Measurements from ENCODE around the gene GRB14. TPM values are rescaled to one million over a fixed set of nuclear protein-coding genes. Genes with fewer than 3 reads are reported as not detected.

GRB14 gene
- total RNA-seq, 1 experiment from 2014 or later = 20.0 TPM

DNA sequence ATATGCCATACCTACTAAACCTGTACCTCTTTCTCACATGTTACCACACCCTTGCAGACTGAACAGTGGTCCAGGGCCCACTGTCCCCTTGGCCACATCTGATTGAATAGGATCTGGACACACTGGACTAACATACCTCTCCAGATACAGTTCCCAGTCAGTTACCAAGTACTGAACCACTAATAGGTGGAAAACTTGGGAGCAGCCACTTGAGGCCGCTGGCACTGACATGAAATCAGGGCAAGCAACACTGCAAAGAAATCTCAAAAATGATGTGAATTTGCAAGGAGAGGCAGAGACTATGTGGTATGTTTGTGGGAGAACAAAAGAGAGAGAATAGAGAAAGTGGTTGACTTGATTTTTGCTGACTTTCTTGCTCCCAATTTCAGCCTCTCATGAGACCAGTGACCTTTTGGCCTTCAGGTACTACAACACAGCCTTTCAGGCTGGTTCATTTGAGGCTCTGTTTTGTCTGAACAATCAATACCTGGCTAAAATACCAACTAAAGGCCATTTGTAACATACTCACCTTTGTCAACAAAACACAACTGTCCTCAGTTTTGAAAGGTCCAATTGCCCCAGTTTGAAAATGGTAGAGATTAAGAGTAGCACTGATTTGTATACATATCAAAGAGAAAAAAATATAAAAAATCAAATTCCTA lies 7.8 kb downstream of the GRB14 start:
- DNase-seq (ENCODE audit: low spot score) = no peak

DNA sequence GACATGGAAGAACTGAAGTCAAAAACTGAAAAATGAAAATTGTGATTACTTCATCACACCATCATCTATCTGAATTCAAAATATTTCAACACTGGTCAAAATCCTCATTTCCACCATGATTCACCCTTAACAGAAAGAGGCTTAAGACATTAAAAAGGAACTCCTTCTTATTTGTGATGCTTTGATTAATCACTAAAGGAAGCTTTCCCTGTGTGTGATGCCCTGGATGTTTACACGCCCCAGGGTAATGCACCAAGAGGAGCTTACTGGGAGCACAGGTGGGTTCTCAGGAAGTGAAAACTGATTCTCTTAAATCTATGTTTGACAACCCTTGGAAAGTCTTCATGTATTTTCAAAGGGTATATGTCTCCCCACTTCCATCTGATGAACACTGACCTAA lies 11.5 kb downstream of the GRB14 start:
- no peak for DNase-seq (ENCODE audit: low spot score)

DNA sequence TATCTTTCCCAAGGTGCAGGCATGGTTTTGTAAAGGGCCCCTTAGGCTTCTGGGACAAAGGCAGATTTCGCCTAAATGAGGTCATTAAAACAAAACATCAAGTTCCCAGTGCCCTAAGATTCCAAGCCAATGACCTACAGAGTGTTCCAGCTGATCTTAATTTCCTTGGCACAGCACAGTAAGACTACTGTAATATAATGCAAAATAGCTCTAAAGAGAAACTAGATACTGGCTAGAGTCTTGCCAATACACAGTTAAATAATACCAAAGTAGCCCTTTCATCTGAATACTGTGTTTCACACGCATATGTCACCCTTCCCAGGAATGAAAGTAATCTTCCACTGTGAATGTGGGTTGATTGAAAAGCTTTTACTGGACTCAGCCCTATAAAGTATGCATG lies 14.7 kb downstream of the GRB14 start:
- no peak for DNase-seq (ENCODE audit: low spot score)

DNA sequence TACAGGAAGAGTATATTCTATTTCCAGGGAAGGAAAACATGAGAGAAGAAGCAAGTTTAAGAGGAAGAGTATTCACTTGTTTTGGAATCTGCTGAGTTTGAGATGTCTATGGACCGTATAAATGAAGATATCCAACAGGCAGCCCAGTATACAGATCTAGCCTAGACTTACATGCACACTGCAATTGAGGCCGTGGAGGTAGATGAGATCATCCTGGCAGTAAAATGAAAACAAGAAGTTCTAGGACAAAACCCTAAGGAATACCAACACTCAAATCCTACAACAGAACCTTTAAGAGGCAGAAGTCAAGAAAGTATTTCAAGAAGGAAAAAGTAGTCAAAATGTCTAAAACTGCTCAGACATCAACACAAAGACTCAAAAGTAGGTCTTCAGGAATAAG lies 16.0 kb downstream of the GRB14 start:
- DNase-seq (ENCODE audit: low spot score) = no peak

DNA sequence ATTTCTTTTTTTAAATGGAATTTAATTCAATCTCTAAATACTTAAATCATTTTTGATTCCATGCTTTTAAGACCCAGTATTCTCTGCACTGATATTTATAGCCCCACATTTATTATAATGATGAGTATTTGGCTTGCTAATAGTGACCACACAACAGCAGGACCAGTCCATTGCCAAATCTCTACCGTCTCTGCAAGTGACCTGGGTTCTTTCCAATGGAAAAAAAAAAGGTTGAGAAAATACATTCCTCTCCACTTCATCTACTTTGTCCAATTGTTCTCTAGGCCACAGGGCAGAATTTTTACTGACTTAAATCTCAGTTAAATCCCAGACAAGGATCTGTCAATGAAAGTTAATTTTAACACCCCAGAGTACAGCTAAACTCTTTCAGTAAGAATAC lies 20.5 kb downstream of the GRB14 start:
- DNase-seq (ENCODE audit: low spot score) = no peak

DNA sequence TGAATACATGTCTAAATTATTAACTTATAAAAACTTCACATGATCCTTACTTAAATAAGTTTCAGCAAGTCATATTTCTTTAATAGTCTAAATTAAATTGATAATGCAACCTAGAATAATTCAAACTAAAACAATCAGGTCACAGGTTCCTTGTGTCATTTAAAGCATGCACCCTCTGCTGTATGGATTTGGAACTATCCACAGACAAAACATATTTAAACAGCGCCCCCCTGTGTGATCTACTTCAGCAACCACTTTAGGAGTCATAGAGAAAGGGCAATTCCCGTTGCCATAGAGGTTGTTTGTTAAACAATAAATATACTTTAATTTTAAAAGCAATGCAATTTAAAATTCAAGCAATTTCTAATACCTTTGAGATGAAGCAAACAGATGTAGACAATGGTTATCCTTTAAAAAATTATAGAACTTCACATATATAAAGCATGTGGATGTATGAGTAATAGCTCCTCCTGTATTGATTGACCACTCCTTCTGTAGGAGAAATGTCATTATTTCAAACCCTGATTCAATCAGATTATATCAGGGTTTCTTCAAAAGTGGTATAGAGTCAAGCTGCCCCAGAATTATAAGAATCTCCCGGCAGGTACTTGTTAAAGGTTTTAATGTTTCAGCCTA lies 21.2 kb downstream of the GRB14 start:
- DNase-seq (ENCODE audit: low spot score) = peak; percentile 96

DNA sequence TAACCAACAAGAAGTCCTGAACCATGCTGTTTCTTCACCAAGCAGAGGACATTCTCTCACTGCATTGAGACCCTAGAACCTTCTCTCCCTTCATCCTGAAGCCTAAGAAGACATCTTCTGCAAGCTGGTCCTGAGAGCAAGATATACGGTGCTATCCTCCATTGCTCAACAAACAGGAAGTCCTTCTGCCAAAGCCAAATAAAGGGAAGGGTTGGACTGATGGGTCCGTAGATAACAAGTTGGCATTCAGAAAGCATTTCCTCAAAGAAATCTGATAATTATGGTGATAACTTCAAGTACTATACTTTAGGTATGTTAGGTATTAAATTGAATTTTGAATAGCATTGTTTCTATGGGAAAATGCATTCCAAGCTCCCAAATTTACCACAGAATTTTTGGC lies 23.3 kb downstream of the GRB14 start:
- DNase-seq (ENCODE audit: low spot score) = peak; percentile 28

DNA sequence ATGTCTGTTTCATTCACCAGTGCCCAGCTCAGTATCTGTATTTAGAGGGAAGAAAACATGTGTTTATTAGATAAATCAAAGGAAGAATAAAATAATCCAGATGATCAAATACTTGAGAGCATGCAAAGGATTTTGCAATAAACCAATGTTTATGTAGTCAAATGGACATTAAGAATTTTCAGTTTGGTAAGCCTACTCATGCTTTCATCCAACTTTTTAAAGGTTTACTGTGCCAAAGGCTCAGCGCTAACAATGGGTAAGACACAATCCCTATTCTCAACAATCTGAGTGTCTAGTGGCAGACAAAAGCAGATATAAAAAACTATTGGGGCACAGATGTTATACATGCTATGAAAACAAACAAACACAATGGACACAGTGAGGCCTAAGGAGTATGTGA lies 26.3 kb downstream of the GRB14 start:
- DNase-seq (ENCODE audit: low spot score) = no peak

DNA sequence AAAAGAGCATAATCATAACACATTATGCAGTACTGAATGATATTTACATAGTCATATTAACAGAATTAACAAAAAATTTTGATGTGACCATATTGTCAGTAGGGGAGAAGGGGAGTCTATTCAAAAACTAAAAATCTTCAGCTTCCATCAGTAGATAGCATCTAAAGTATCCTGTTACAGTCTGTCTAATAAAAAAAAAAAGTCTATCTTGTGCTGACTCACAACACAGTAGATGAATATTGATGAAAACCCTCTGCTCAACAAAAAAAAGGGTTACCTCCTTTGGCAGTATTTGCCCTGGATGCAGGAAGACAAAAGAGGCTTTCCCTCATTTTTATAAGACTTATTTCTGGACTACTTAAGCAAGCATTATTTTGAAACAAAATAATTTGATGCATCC lies 27.3 kb downstream of the GRB14 start:
- DNase-seq (ENCODE audit: low spot score) = no peak

DNA sequence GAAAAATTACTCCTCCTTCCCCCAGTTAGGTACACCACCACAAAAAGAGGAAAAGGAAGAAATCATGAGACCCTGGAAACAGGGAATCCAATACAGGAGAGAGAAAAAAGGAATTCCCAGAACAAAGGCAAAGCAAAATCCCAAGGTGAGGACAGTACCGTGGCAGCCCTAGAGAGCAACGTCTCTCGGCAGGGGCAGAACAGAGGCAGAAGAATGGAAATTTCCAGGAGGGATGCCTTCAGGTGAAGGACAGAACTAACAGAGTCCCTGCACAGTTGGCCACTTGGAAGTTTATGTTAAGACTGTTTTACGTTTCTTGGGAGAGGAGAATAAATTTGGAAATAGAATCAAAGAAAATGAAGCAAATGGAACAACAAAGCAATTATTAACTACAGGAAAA lies 27.7 kb downstream of the GRB14 start:
- no peak for DNase-seq (ENCODE audit: low spot score)

DNA sequence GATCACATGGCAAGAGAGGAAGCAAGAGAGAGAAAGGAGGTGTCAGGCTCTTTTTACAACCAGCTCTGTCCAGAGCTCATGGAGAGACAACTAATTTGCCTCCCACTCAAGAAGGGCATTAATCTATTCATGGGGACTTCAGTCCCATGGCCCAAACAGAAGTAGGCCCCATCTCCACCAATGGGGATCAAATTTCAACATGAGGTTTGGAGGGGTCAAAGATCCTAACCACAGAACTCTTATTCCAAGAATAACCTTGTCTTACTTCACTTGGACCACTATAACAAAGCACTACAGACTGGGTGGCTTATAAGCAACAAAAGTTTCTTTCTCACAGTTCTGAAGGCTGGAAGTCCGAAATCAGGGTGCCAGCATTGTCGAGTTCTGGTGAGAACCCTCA lies 31.8 kb downstream of the GRB14 start:
- no peak for DNase-seq (ENCODE audit: low spot score)

DNA sequence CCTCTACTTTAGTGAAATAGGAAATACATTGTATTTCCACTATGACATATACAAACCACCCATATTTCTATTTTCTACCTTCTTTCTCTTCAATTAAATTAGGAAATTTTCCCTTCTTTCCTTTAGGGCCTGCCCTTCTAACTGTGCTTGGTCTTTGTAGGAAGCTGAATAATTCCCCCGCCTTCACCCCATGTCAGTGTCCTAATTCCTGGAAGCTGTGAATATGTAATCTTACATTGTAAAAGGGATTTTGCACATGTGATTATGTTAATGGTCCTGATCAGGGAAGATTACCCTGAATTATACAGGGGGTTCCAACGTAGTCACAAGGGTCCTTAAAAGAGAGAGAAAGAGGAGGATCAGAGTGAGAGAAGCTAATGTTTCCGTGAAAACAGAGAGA lies 40.2 kb downstream of the GRB14 start:
- no peak for DNase-seq (ENCODE audit: low spot score)

DNA sequence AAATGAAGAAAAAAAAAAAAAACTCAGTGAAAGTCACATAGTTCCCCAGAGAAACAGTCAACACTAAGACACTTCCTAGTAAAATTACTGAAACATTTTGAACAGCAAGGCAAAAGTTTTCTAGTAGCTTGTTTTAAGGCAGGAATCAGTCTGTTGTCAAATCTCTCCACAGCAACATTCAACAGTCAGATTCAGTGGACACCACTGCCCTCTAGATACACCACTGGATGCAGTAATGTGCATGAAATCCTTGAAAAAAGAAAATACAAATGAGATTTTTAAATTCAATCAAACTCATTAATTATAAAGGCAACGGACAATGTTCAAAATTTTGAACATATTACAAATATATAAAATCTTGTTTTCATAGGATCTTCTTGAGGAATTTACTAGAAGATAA lies 46.4 kb downstream of the GRB14 start:
- no peak for DNase-seq (ENCODE audit: low spot score)

DNA sequence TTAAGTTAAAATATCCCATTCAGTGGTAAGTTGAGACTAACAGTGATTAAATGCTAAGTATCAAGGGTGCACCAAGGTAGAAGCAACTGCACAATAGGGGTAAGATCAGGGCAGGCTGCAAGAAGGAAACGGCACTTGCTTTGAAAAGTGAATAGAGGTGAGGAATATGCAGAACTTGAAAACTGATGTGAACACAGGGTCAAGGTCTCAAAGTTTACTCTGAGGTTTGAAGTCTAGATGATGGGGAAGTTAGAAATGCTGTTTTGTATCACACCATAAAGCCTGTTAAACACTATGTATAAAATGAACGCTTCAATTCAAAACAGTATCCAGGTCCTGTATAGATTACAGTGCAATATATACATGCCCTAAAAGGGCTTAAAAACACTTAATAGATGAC lies 50.8 kb downstream of the GRB14 start:
- no peak for DNase-seq (ENCODE audit: low spot score)

DNA sequence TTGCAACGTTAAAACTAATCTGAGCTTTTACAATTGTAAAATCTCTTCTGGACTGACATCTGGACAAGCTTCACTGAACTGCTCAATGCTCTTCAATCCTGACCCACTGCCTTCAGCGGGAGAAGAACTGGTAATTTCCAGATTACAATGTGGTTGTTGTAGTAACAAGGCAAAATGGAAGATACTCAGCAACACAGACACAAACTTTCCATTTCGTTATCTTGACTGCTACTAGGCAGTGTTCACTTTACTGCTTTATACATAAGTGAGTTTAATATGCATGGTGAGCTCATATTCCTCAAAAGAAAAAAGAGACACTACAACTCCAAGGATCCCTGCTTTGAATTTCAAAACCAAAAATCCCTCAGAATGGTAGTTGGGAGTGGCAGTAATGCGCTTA lies 51.9 kb downstream of the GRB14 start:
- DNase-seq (ENCODE audit: low spot score) = no peak

DNA sequence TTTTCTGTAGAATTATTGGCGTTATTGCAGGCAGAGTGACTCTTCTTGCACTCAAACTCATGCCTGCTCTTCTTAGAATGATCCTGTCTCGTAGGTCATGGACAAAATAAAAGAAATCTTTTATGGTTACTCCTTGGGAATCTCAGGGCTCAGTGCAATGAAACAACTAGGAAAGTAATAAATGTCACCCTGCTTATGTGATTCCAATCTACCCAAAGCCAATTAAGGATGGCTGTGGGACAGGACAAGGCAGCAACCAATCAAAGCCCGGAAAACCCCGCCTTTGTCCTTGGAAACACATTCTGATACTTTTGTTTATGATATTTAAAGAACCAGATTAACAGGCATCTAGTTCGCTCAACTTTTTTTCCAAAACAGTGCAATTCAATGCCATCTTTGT lies 53.0 kb downstream of the GRB14 start:
- peak; percentile 21 for DNase-seq (ENCODE audit: low spot score)

DNA sequence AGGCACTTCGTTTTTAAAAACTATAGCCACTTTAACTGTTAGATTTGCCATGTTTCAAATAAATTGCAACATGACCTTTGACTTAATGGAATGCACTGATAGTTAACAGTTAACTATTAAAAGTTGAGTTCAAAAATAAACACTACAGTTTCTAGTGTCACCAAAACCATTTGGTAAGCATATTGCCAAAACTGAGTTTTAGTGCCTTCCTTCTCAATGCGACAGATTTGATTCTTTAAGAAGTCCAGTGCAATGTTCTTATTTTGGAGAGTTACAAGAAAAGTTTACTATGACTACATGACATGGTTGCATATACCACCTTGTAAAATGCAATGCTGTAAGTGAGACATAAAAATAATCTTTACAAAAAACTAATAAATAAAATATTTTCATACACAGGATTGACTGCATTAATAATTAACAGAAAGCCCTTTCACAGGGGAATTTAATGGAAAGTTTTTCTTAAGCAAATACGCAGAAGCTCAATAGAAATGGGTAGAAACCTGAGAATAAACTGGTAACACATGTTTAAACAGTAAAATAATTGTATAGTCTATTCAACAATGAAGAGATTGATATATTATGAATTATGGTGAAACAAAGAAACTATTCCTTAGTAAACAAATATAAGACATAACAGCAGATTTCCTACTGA lies 53.8 kb downstream of the GRB14 start:
- peak; percentile 39 for DNase-seq (ENCODE audit: low spot score)

DNA sequence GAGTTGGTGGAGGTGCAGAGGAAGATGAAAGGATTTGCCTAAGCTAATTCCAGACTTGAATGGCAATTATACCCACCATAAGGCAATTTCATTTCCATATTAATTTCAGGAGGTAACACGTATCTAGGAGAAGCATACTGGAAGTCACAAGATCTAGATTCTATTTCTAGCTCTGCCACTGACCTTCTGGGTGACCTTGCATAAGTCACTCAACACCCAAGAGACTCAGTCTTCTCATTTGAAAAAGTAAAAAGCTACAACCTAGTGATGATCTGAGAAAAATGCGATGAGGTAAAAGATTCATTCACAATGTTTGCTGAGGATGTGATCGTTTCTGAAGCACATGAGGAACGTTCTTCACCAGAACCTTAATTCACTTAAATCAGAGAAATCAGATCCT lies 55.9 kb downstream of the GRB14 start:
- DNase-seq (ENCODE audit: low spot score) = no peak

DNA sequence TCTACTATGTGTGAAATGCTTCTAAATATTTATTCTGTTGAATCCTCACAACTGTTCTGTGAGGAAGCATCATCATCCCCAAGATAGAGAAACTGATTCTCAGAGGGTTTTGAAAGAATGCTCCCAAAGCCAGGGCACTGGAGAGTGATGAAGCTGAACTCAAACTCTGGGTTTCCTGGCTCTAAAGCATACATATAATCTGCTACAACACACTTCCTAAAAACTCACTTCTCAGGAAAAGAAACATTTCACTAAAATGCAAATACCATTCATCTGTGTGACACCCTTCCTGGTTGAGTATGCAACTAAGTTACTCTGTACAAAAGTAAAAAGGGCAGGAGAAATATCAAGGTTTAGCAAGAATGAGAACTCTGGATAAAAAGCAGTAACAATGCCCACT lies 58.6 kb downstream of the GRB14 start:
- no peak for DNase-seq (ENCODE audit: low spot score)

DNA sequence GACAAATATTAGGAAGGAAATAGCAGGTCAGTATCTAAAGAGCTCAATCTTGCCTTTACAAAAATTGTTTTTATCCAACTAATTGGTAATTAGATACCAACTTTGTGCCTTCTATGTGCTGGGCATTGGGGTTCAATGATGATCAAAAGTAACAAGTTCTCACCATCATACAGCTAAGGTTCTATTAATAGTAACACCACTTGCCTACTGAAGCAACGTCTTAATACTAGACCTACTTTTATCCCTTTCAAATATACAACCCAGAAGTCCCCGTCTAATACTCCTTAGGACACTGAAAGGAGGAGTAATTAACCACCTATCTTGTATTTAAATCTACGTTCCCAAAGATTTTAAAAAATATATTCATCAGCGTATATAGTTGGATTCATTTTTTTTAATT lies 59.3 kb downstream of the GRB14 start:
- DNase-seq (ENCODE audit: low spot score) = no peak

DNA sequence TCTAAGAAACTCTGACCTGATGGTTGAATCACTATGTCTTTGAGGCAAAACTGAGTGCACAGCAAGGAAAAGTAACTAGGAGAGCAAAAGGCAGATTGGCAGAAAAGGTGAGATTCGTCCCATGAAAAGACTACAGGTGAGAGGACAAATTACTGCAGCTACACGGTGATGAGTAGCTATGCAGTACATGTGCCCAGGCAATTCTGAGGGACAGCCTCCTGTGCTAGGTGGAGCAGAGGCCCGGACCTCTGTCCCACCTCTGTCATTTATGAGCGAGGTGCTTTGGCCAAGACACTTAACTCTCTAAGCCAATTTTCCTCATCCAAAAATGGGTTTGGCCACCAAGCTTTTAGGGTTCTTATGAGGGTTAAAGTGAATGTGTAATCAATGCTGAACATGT lies 59.9 kb downstream of the GRB14 start:
- DNase-seq (ENCODE audit: low spot score) = no peak

DNA sequence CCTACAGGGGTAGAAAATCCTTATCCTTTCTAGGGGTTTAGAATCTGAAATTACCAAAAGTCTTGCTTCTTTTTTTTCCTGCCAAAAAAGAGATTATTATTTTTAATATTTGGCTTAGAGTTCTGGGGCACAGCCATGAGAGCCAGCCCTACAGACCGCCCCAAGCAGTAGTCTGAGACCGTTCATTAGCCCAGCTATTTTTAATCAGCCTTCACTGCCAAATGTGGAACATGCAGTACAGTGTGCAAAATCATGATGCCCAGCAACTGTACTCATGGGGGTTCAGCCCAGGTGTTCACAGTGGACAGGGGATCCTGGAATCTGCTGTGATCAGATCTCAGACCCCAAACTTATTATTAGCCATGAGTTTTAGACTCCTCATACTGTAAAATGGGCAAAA lies 60.4 kb downstream of the GRB14 start:
- DNase-seq (ENCODE audit: low spot score) = no peak

DNA sequence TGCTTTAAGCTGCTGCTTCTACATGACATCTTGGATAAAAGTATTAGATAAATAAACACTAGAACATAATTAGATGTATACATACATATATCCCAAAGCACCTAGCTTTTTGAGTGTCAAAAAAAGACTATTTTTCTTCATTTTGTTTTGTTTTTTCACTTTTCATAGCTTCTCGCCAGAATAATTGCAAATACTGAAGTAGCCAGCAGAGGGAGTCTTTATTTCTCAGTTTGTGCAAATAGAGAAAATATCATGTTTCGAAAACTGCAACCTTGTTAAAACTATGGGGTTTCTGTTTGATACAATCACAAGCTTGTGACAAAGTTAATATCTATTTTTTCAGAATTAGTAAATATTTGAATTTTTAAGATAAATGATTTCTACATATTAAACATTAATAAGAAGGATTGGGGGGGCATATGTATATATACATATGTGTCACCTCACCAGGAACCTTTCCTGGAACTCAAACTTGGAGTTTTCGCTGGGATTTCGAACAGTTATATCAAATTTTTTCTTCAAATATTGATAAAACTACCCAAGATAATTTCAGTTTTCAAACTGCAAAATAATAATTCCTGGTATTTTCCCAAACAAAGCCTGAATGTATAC lies 61.0 kb downstream of the GRB14 start:
- peak; percentile 51 for DNase-seq (ENCODE audit: low spot score)
